ENCODE results near the gene UBA6.

The UBA6 gene

GRCh38 chr4:67725132-67725531 lies 24.2 kb upstream of the UBA6 start:
- H3K4me3 ChIP-seq (ENCODE audit: low read length) = no peak overlapping the region
- no peaks in the 10 kb centered on the region for H3K27me3 ChIP-seq (ENCODE audit: control insufficient read depth, insufficient read depth, low read length)
- H3K9ac ChIP-seq (ENCODE audit: low read length) = no peak overlapping the region
- peaks cover 4% of the 10 kb centered on the region for H3K36me3 ChIP-seq (ENCODE audit: control insufficient read depth, low read depth, low read length)
- peaks cover 4% of the 10 kb centered on the region for H3K4me1 ChIP-seq (ENCODE audit: control insufficient read depth, low read depth, low read length)
- no peak overlapping the region for H3K27ac ChIP-seq (ENCODE audit: low read length)
- no peaks in the 10 kb centered on the region for H3K9me3 ChIP-seq (ENCODE audit: control insufficient read depth, low read depth, low read length)

GRCh38 chr4:67723949-67724348 lies 23.0 kb upstream of the UBA6 start:
- H3K4me1 ChIP-seq (ENCODE audit: control insufficient read depth, low read depth, low read length) = peaks cover 4% of the 10 kb centered on the region
- H3K9ac ChIP-seq (ENCODE audit: low read length) = no peak overlapping the region
- H3K27me3 ChIP-seq (ENCODE audit: control insufficient read depth, insufficient read depth, low read length) = no peaks in the 10 kb centered on the region
- no peak overlapping the region for H3K27ac ChIP-seq (ENCODE audit: low read length)
- H3K36me3 ChIP-seq (ENCODE audit: control insufficient read depth, low read depth, low read length) = peaks cover 4% of the 10 kb centered on the region
- no peaks in the 10 kb centered on the region for H3K9me3 ChIP-seq (ENCODE audit: control insufficient read depth, low read depth, low read length)
- no peak overlapping the region for H3K4me3 ChIP-seq (ENCODE audit: low read length)

GRCh38 chr4:67723341-67723740 lies 22.4 kb upstream of the UBA6 start:
- peaks cover 4% of the 10 kb centered on the region for H3K36me3 ChIP-seq (ENCODE audit: control insufficient read depth, low read depth, low read length)
- peaks cover 4% of the 10 kb centered on the region for H3K4me1 ChIP-seq (ENCODE audit: control insufficient read depth, low read depth, low read length)
- no peak overlapping the region for H3K4me3 ChIP-seq (ENCODE audit: low read length)
- H3K9ac ChIP-seq (ENCODE audit: low read length) = no peak overlapping the region
- no peaks in the 10 kb centered on the region for H3K9me3 ChIP-seq (ENCODE audit: control insufficient read depth, low read depth, low read length)
- H3K27me3 ChIP-seq (ENCODE audit: control insufficient read depth, insufficient read depth, low read length) = no peaks in the 10 kb centered on the region
- H3K27ac ChIP-seq (ENCODE audit: low read length) = no peak overlapping the region

- peaks cover 4% of the 10 kb centered on the region for H3K4me1 ChIP-seq (ENCODE audit: control insufficient read depth, low read depth, low read length)
- no peaks in the 10 kb centered on the region for H3K27me3 ChIP-seq (ENCODE audit: control insufficient read depth, insufficient read depth, low read length)
- H3K36me3 ChIP-seq (ENCODE audit: control insufficient read depth, low read depth, low read length) = peaks cover 4% of the 10 kb centered on the region
- no peak overlapping the region for H3K4me3 ChIP-seq (ENCODE audit: low read length)
- no peak overlapping the region for H3K27ac ChIP-seq (ENCODE audit: low read length)
- H3K9ac ChIP-seq (ENCODE audit: low read length) = no peak overlapping the region
- no peaks in the 10 kb centered on the region for H3K9me3 ChIP-seq (ENCODE audit: control insufficient read depth, low read depth, low read length)
Observed at GRCh38 chr4:67721770-67722597, 21.0 kb upstream of the UBA6 start.

- Histone ChIP-seq H3K9ac (ENCODE audit: low read length) (no peak overlapping the region), H3K27me3 (ENCODE audit: control insufficient read depth, insufficient read depth, low read length) (no peaks in the 10 kb centered on the region), H3K9me3 (ENCODE audit: control insufficient read depth, low read depth, low read length) (no peaks in the 10 kb centered on the region), H3K4me1 (ENCODE audit: control insufficient read depth, low read depth, low read length) (peaks cover 4% of the 10 kb centered on the region), H3K36me3 (ENCODE audit: control insufficient read depth, low read depth, low read length) (peaks cover 4% of the 10 kb centered on the region), H3K27ac (ENCODE audit: low read length) (no peak overlapping the region), H3K4me3 (ENCODE audit: low read length) (no peak overlapping the region)
Observed at GRCh38 chr4:67721315-67721769, 20.4 kb upstream of the UBA6 start.

GRCh38 chr4:67719953-67720617 lies 19.1 kb upstream of the UBA6 start:
- Histone ChIP-seq H3K9me3 (ENCODE audit: control insufficient read depth, low read depth, low read length) (no peaks in the 10 kb centered on the region), H3K4me1 (ENCODE audit: control insufficient read depth, low read depth, low read length) (peaks cover 4% of the 10 kb centered on the region), H3K36me3 (ENCODE audit: control insufficient read depth, low read depth, low read length) (peaks cover 4% of the 10 kb centered on the region), H3K9ac (ENCODE audit: low read length) (no peak overlapping the region), H3K27me3 (ENCODE audit: control insufficient read depth, insufficient read depth, low read length) (no peaks in the 10 kb centered on the region), H3K27ac (ENCODE audit: low read length) (no peak overlapping the region), H3K4me3 (ENCODE audit: low read length) (no peak overlapping the region)

- Histone ChIP-seq H3K27me3 (ENCODE audit: control insufficient read depth, insufficient read depth, low read length) (no peaks in the 10 kb centered on the region), H3K36me3 (ENCODE audit: control insufficient read depth, low read depth, low read length) (peaks cover 4% of the 10 kb centered on the region), H3K4me1 (ENCODE audit: control insufficient read depth, low read depth, low read length) (peaks cover 8% of the 10 kb centered on the region), H3K9ac (ENCODE audit: low read length) (no peak overlapping the region), H3K9me3 (ENCODE audit: control insufficient read depth, low read depth, low read length) (no peaks in the 10 kb centered on the region), H3K4me3 (ENCODE audit: low read length) (no peak overlapping the region), H3K27ac (ENCODE audit: low read length) (no peak overlapping the region)
Observed at GRCh38 chr4:67718848-67719247, 17.9 kb upstream of the UBA6 start.

- Histone ChIP-seq H3K4me3 (ENCODE audit: low read length) (no peak overlapping the region), H3K9ac (ENCODE audit: low read length) (no peak overlapping the region), H3K4me1 (ENCODE audit: control insufficient read depth, low read depth, low read length) (peaks cover 21% of the 10 kb centered on the region), H3K9me3 (ENCODE audit: control insufficient read depth, low read depth, low read length) (no peaks in the 10 kb centered on the region), H3K36me3 (ENCODE audit: control insufficient read depth, low read depth, low read length) (peaks cover 4% of the 10 kb centered on the region), H3K27me3 (ENCODE audit: control insufficient read depth, insufficient read depth, low read length) (no peaks in the 10 kb centered on the region), H3K27ac (ENCODE audit: low read length) (no peak overlapping the region)
Observed at GRCh38 chr4:67717586-67717985, 16.6 kb upstream of the UBA6 start.

DNA sequence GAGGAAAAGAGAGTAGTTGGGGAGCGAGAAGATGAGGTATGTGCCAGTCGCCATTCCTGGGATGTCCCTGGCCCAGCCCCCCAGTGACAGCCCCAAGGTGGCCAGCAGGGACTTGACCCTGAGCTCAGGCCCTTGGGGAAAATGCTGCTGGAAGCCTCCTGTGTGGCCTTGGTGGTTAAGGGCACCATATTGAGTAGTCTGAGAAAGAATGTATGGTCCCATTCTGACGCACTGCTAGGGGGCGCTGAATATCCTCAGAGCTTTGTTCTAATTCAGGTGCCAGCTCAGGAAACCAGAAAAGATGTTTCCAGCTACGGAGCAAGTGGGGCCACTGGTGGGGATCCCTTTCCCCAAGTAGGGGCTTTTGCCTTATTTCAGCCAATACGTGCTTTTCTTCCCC lies 14.0 kb upstream of the UBA6 start:
- Histone ChIP-seq H3K4me1 (ENCODE audit: control insufficient read depth, low read depth, low read length) (peaks cover 29% of the 10 kb centered on the region), H3K9me3 (ENCODE audit: control insufficient read depth, low read depth, low read length) (no peaks in the 10 kb centered on the region), H3K9ac (ENCODE audit: low read length) (no peak overlapping the region), H3K4me3 (ENCODE audit: low read length) (no peak overlapping the region), H3K36me3 (ENCODE audit: control insufficient read depth, low read depth, low read length) (no peaks in the 10 kb centered on the region), H3K27me3 (ENCODE audit: control insufficient read depth, insufficient read depth, low read length) (no peaks in the 10 kb centered on the region), H3K27ac (ENCODE audit: low read length) (no peak overlapping the region)

GRCh38 chr4:67714248-67714583 lies 13.3 kb upstream of the UBA6 start:
- H3K4me1 ChIP-seq (ENCODE audit: control insufficient read depth, low read depth, low read length) = peaks cover 29% of the 10 kb centered on the region
- H3K27ac ChIP-seq (ENCODE audit: low read length) = no peak overlapping the region
- H3K27me3 ChIP-seq (ENCODE audit: control insufficient read depth, insufficient read depth, low read length) = no peaks in the 10 kb centered on the region
- no peak overlapping the region for H3K4me3 ChIP-seq (ENCODE audit: low read length)
- H3K9me3 ChIP-seq (ENCODE audit: control insufficient read depth, low read depth, low read length) = no peaks in the 10 kb centered on the region
- H3K9ac ChIP-seq (ENCODE audit: low read length) = no peak overlapping the region
- no peaks in the 10 kb centered on the region for H3K36me3 ChIP-seq (ENCODE audit: control insufficient read depth, low read depth, low read length)

DNA sequence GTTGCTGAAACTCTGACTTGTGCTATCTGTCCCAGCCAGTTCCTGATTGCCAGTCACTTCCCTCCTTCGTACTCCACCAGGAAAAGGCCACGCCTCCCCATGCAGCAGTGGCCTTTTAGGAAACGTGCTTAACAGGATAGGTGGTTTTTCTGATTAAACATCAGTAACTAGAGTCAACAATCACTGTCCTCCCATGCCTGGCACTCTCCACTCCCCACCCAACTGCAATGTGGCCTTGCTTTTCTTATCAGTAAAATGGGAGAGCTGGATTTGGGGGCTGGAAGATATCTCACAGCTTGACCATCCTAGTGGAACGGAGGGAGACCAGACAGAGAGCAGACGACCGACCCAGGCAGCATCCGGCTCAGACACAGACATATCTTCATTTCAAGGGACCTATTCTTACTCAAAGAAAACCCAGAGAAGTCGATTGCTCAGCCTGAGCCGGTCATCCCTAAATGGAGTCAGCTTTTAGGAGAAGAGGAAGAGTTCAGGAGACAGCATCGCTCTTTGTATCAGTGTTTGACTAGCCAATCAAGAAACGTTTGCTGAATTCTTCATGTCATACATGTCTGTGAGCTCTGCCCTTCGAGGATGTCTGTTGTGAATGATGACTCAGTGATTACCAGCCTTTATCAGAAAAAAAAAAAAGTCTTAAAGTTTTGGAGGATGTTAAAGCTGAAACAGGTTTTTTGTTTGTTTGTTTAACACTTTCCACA lies 12.7 kb upstream of the UBA6 start:
- Histone ChIP-seq H3K9ac (ENCODE audit: low read length) (no peak overlapping the region), H3K4me1 (ENCODE audit: control insufficient read depth, low read depth, low read length) (peaks cover 29% of the 10 kb centered on the region), H3K4me3 (ENCODE audit: low read length) (no peak overlapping the region), H3K27ac (ENCODE audit: low read length) (no peak overlapping the region), H3K36me3 (ENCODE audit: control insufficient read depth, low read depth, low read length) (no peaks in the 10 kb centered on the region), H3K27me3 (ENCODE audit: control insufficient read depth, insufficient read depth, low read length) (no peaks in the 10 kb centered on the region), H3K9me3 (ENCODE audit: control insufficient read depth, low read depth, low read length) (no peaks in the 10 kb centered on the region)

All from iPS-18a (cell line).